Pancreas (tissue), 10 donors: ENCODE results near the gene PROX2. TPM values are rescaled to one million over a fixed set of nuclear protein-coding genes. Genes with fewer than 3 reads are reported as not detected.

Experiments
- ATAC-seq, 4 donors: fragments of 200-7000 bp; cut with Tn5 transposase; one replicate each; pipeline versions ENCODE4 v1.8.0 to v1.9.1; 2020; ENCODE audit warnings: mild to moderate bottlenecking in 4 of 4, moderate library complexity in 4 of 4
- DNase-seq, 6 donors: peaks; one replicate each; pipeline ENCODE4 v3.0.0-alpha.2; 2020
- FAIRE-seq: peaks from 2 replicates; lab custom pipeline; 2012; peaks lifted over from hg19 to GRCh38; lab: Jason Lieb, UNC
- H3K27ac ChIP-seq, 4 donors: fragments of 200-600 bp; sonication (generic); 1 replicate in 3 of 4; 2 replicates in 1 of 4; pipeline versions ENCODE4 v1.5.0 to v1.8.0; 2020
- H3K27me3 ChIP-seq, 4 donors: fragments of 200-600 bp; one replicate each; pipeline ENCODE4 v1.8.0; 2021
- H3K36me3 ChIP-seq, 3 donors: fragments of 200-600 bp; sonication (generic) in 1 of 3; one replicate each; pipeline versions ENCODE4 v1.5.0 to v1.8.0; 2020 to 2021
- H3K4me1 ChIP-seq, 3 donors: fragments of 200-600 bp; one replicate each; pipeline ENCODE4 v1.8.0; 2021
- H3K4me3 ChIP-seq, 4 donors: fragments of 200-600 bp; sonication (generic) in 2 of 4; one replicate each; pipeline versions ENCODE4 v1.5.0 to v1.8.0; 2020 to 2021
- H3K9me3 ChIP-seq, 4 donors: fragments of 200-600 bp; one replicate each; pipeline ENCODE4 v1.8.0; 2021
- CTCF ChIP-seq, 4 donors: fragments of 200-600 bp; sonication (generic) in 3 of 4; IDR thresholded peaks; one replicate each; pipeline versions ENCODE4 v1.5.0 to v1.8.0; 2021; ENCODE audit warnings: antibody characterized with exemption in 4 of 4
- WGBS, 2 donors: extraction: QIAGEN DNeasy Blood & Tissue Kit; methylation state at CpG; one replicate each; pipeline ENCODE4 v1.1.7; 2013; 5-methylcytosine and 5-hydroxymethylcytosine counted together
- intact Hi-C, 3 donors: fragments of 100-400 bp; cut with DNase I; formaldehyde crosslinking; loops; one replicate each; pipeline versions ENCODE4 v1.11.1 to v1.14.2; 2022
- polyA plus RNA-seq, 2 donors: library from polyadenylated mRNA; stranded (reverse); fragments of 200-250 nt; gene quantifications; one replicate each; pipeline ENCODE4 v1.2.3, GENCODE V29; 2013
- total RNA-seq, 6 donors: library from RNA; stranded (reverse); fragmentation: NEBNext Ultra II Directional in 4 of 6; extraction: Animal tissue kit (Norgen Biotek cat#: 25700) in 4 of 6; gene quantifications; one replicate each; pipeline versions ENCODE4 v1.2.1 to v1.2.4, GENCODE V29; 2021 to 2023
- donor health status: healthy with polysubstance abuse.
- donor health status: DM: no; HTN: no; CAD: no; lungs with moderate emphysema.
- donor health status: DM: no; HTN: no; CAD: no.
- donor health status: control.
- donor health status: control.
- donor health status: Bipolar disorder and iron deficiency.
- donor health status: DM: yes; HTN: yes; CAD: no.
- donor health status: DM: no; HTN: no; CAD: no.
- donor health status: DM: no; HTN: no; CAD: no.
- donor health status: DM: yes; HTN: yes; CAD: no.

The PROX2 gene
- total and polyA plus RNA-seq, 8 donors, result not detected

- peaks cover 8 to 84% (median 34%) of the 10 kb centered on the region in 3 donors for H3K36me3 ChIP-seq
- no peak for FAIRE-seq
- no peak for DNase-seq
- no peaks in the 10 kb centered on the region for H3K27me3 ChIP-seq
- H3K27ac ChIP-seq, result no peak overlapping the region
- no peaks in the 10 kb centered on the region for H3K9me3 ChIP-seq
- H3K4me1 ChIP-seq, result no peaks in the 10 kb centered on the region
- TF ChIP-seq CTCF (IDR thresholded peaks at IDR 0.05), result no peak
- WGBS, 2 donors, result 78 to 92% methylated on average over 4 of the region's 4 CpGs
- intact Hi-C loops, result no loop called here
- H3K4me3 ChIP-seq, result no peak overlapping the region
- ATAC-seq, result peak in 1 of 4 donors; percentile 52
These were observed 17.7 kb upstream of the PROX2 start for GRCh38 chr14:74893614-74894091.

GRCh38 chr14:74892745-74893144, 16.8 kb upstream of the PROX2 start:
- intact Hi-C loops, result no loop called here
- FAIRE-seq (no peak), ATAC-seq (peak in 1 of 4 donors; percentile 44), DNase-seq (no peak)
- no peak for TF ChIP-seq CTCF (IDR thresholded peaks at IDR 0.05)
- H3K9me3 ChIP-seq, result no peaks in the 10 kb centered on the region
- no peaks in the 10 kb centered on the region for H3K27me3 ChIP-seq
- no peak overlapping the region for H3K27ac ChIP-seq
- peaks cover 8 to 75% (median 31%) of the 10 kb centered on the region in 3 donors for H3K36me3 ChIP-seq
- H3K4me3 ChIP-seq, result no peak overlapping the region
- peaks cover 0 to 3% (median 0%) of the 10 kb centered on the region in 3 donors for H3K4me1 ChIP-seq
- WGBS, 2 donors, result 82 to 83% methylated on average over 5 of the region's 5 CpGs

GRCh38 chr14:74891870-74892269, 15.9 kb upstream of the PROX2 start:
- peaks cover 6 to 66% (median 31%) of the 10 kb centered on the region in 3 donors for H3K36me3 ChIP-seq
- H3K27me3 ChIP-seq, result no peaks in the 10 kb centered on the region
- no peak for TF ChIP-seq CTCF (IDR thresholded peaks at IDR 0.05)
- intact Hi-C loops, result no loop called here
- H3K4me3 ChIP-seq, result no peak overlapping the region
- WGBS, 2 donors, result 86 to 94% methylated on average over 6 of the region's 6 CpGs
- no peak overlapping the region for H3K27ac ChIP-seq
- FAIRE-seq (no peak), DNase-seq (no peak), ATAC-seq (no peak)
- H3K9me3 ChIP-seq, result no peaks in the 10 kb centered on the region
- peaks cover 0 to 3% (median 0%) of the 10 kb centered on the region in 3 donors for H3K4me1 ChIP-seq

GRCh38 chr14:74890262-74890661, 14.3 kb upstream of the PROX2 start:
- peaks cover 0 to 57% (median 21%) of the 10 kb centered on the region in 3 donors for H3K36me3 ChIP-seq
- no peak overlapping the region for H3K4me3 ChIP-seq
- ATAC-seq (no peak), FAIRE-seq (no peak), DNase-seq (no peak)
- H3K9me3 ChIP-seq, result no peaks in the 10 kb centered on the region
- peaks cover 0 to 3% (median 0%) of the 10 kb centered on the region in 3 donors for H3K4me1 ChIP-seq
- no peak overlapping the region for H3K27ac ChIP-seq
- no peak for TF ChIP-seq CTCF (IDR thresholded peaks at IDR 0.05)
- H3K27me3 ChIP-seq, result no peaks in the 10 kb centered on the region
- WGBS, 2 donors, result 93 to 95% methylated on average over 6 of the region's 6 CpGs
- intact Hi-C loops, result no loop called here
